ENCODE data around the gene GNL2.
"Not testable (repeated sequence)": the region's sequence is repeated elsewhere in the genome, so short reads cannot be mapped to it uniquely, and the experiment has no call there.

Gene GNL2

GRCh38 chr1:37593726-37594125 is 2.0 kb downstream of the GNL2 start:
- Histone ChIP-seq H2AFZ (ENCODE audit: low read depth, low read length) (no peak overlapping the region), H3K4me2 (ENCODE audit: low read length) (peak overlapping the region; percentile 92; the same call in 1 of the 2 replicates), H3K9me3 (ENCODE audit: insufficient read depth, low read length) (no peaks in the 10 kb centered on the region), H3K4me1 (ENCODE audit: low read length) (peaks cover 15% of the 10 kb centered on the region), H3K27me3 (ENCODE audit: low read depth, low read length) (no peaks in the 10 kb centered on the region), H4K20me1 (ENCODE audit: insufficient read depth, low read length) (peaks cover 3% of the 10 kb centered on the region; the same call in 1 of the 2 replicates), H3K79me2 (ENCODE audit: low read length) (peaks cover 46% of the 10 kb centered on the region), H3K4me3 (ENCODE audit: low read length) (no peak overlapping the region), H3K9ac (ENCODE audit: low read length) (no peak overlapping the region), H3K36me3 (replicated peaks; ENCODE audit: low read depth, low read length) (peaks cover 27% of the 10 kb centered on the region), H3K27ac (ENCODE audit: low read length) (no peak overlapping the region)
- TF ChIP-seq CTCF (IDR thresholded peaks at IDR 0.05; ENCODE audit: low read depth, low read length) (no peak), EZH2phosphoT487 (IDR thresholded peaks at IDR 0.05; ENCODE audit: low read depth) (no peak)

GRCh38 chr1:37588939-37589338 is 6.8 kb downstream of the GNL2 start:
- H3K27me3 ChIP-seq (ENCODE audit: low read depth, low read length): no peaks in the 10 kb centered on the region
- H3K4me3 ChIP-seq (ENCODE audit: low read length): no peak overlapping the region
- no peak overlapping the region for H3K9ac ChIP-seq (ENCODE audit: low read length)
- H3K4me2 ChIP-seq (ENCODE audit: low read length): no peak overlapping the region
- no peak overlapping the region for H2AFZ ChIP-seq (ENCODE audit: low read depth, low read length)
- H3K9me3 ChIP-seq (ENCODE audit: insufficient read depth, low read length): no peaks in the 10 kb centered on the region
- H3K36me3 ChIP-seq (replicated peaks; ENCODE audit: low read depth, low read length): peaks cover 42% of the 10 kb centered on the region
- H3K4me1 ChIP-seq (ENCODE audit: low read length): peaks cover 3% of the 10 kb centered on the region; the same call in 1 of the 2 replicates
- peaks cover 27% of the 10 kb centered on the region for H3K79me2 ChIP-seq (ENCODE audit: low read length)
- TF ChIP-seq CTCF (IDR thresholded peaks at IDR 0.05; ENCODE audit: low read depth, low read length): no peak
- no peak for TF ChIP-seq EZH2phosphoT487 (IDR thresholded peaks at IDR 0.05; ENCODE audit: low read depth)
- H4K20me1 ChIP-seq (ENCODE audit: insufficient read depth, low read length): peaks cover 3% of the 10 kb centered on the region; the same call in 1 of the 2 replicates
- no peak overlapping the region for H3K27ac ChIP-seq (ENCODE audit: low read length)

GRCh38 chr1:37584544-37584943 is 11.2 kb downstream of the GNL2 start:
- peaks cover 35% of the 10 kb centered on the region for H3K36me3 ChIP-seq (replicated peaks; ENCODE audit: low read depth, low read length)
- not testable (repeated sequence) for H2AFZ ChIP-seq (ENCODE audit: low read depth, low read length); H3K9ac ChIP-seq (ENCODE audit: low read length); H4K20me1 ChIP-seq (ENCODE audit: insufficient read depth, low read length); H3K4me2 ChIP-seq (ENCODE audit: low read length); H3K27me3 ChIP-seq (ENCODE audit: low read depth, low read length); H3K27ac ChIP-seq (ENCODE audit: low read length); H3K4me1 ChIP-seq (ENCODE audit: low read length); H3K79me2 ChIP-seq (ENCODE audit: low read length); H3K9me3 ChIP-seq (ENCODE audit: insufficient read depth, low read length); H3K4me3 ChIP-seq (ENCODE audit: low read length)

GRCh38 chr1:37575692-37576091 is 20.0 kb downstream of the GNL2 start:
- Histone ChIP-seq H3K4me2 (ENCODE audit: low read length) (no peak overlapping the region), H3K9ac (ENCODE audit: low read length) (no peak overlapping the region), H3K79me2 (ENCODE audit: low read length) (no peaks in the 10 kb centered on the region), H3K4me3 (ENCODE audit: low read length) (no peak overlapping the region), H3K9me3 (ENCODE audit: insufficient read depth, low read length) (no peaks in the 10 kb centered on the region), H3K27me3 (ENCODE audit: low read depth, low read length) (no peaks in the 10 kb centered on the region), H3K36me3 (replicated peaks; ENCODE audit: low read depth, low read length) (peaks cover 45% of the 10 kb centered on the region), H3K27ac (ENCODE audit: low read length) (0 out of 2 replicates have a peak overlapping the region, but pooled peaks have one; percentile 25), H4K20me1 (ENCODE audit: insufficient read depth, low read length) (no peaks in the 10 kb centered on the region), H2AFZ (ENCODE audit: low read depth, low read length) (no peak overlapping the region), H3K4me1 (ENCODE audit: low read length) (peaks cover 14% of the 10 kb centered on the region)
- TF ChIP-seq CTCF (IDR thresholded peaks at IDR 0.05; ENCODE audit: low read depth, low read length): no peak
- TF ChIP-seq EZH2phosphoT487 (IDR thresholded peaks at IDR 0.05; ENCODE audit: low read depth): no peak

Data from OCI-LY3 (cell line).